Measurements from ENCODE around the gene TMEM62. TPM values are rescaled to one million over a fixed set of nuclear protein-coding genes. Genes with fewer than 3 reads are reported as not detected.

The TMEM62 gene
- total and polyA plus RNA-seq, 10 donors: 17.7 to 47.7 (median 29.9) TPM

DNA sequence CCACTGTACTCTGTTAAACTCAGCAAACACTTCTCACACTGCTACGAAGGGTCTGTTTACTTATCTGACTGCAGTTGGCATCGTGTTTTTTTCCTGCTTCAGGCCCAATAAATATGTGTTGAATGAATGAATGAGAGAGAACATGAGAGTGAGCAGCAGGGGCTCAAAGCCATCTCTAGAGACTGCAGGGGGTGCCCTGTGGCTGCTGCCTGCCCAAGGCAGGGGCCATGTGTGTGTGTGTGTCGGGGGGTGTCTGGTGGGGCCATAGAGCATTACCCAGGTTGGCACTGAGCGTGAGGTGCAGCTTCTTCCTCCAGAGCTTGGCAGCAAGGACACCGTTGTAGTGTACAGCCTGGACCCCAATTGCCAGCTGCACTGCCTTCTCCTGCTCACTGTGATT is 72.7 kb downstream of the TMEM62 start:
- Histone ChIP-seq H3K36me3 (no peaks in the 10 kb centered on the region), H3K27ac (no peak overlapping the region), H3K4me3 (no peak overlapping the region), H3K9me3 (no peaks in the 10 kb centered on the region), H3K4me1 (no peaks in the 10 kb centered on the region), H3K27me3 (replicated peaks in 1 of 7) (peaks cover 0 to 31% (median 0%) of the 10 kb centered on the region in 7 donors)
- 85 to 90% (median 87%) methylated on average over 5 of the region's 5 CpGs for WGBS, 5 donors
- DNase-seq: no peak
- intact Hi-C loops (cut with DNase I; ENCODE audit: low total_unique reads): no loop called here
- TF ChIP-seq POLR2AphosphoS5 (IDR thresholded peaks at IDR 0.05) (no peak), POLR2A (IDR thresholded peaks at IDR 0.05) (no peak)
- TF ChIP-seq, protein P1, sequence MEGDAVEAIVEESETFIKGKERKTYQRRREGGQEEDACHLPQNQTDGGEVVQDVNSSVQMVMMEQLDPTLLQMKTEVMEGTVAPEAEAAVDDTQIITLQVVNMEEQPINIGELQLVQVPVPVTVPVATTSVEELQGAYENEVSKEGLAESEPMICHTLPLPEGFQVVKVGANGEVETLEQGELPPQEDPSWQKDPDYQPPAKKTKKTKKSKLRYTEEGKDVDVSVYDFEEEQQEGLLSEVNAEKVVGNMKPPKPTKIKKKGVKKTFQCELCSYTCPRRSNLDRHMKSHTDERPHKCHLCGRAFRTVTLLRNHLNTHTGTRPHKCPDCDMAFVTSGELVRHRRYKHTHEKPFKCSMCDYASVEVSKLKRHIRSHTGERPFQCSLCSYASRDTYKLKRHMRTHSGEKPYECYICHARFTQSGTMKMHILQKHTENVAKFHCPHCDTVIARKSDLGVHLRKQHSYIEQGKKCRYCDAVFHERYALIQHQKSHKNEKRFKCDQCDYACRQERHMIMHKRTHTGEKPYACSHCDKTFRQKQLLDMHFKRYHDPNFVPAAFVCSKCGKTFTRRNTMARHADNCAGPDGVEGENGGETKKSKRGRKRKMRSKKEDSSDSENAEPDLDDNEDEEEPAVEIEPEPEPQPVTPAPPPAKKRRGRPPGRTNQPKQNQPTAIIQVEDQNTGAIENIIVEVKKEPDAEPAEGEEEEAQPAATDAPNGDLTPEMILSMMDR (IDR thresholded peaks at IDR 0.05 in 8 of 11, conservative IDR thresholded peaks at IDR 0.05 in 3 of 11): no peak

DNA sequence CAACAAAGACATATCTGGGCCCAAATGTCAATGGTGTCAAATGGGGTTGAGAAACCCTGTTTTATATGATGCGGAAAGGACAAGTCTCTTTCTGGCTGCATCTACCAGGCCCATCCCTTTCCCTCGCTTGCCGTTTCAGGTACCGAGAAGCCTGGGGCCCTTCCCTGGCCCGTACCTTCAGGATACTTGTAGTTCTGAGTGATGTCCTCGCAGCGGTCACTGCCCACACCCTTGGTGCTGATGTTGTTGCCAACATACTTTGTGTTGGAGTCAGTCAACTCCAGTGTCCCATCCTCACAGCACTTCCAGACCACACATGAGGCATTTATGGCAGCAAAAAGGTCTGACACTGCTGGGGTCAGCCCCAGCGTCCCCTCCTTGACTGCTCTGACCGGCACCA is 73.6 kb downstream of the TMEM62 start:
- Histone ChIP-seq H3K4me3 (no peak overlapping the region), H3K4me1 (no peaks in the 10 kb centered on the region), H3K36me3 (no peaks in the 10 kb centered on the region), H3K27me3 (replicated peaks in 1 of 7) (peaks cover 0 to 31% (median 0%) of the 10 kb centered on the region in 7 donors), H3K27ac (no peak overlapping the region), H3K9me3 (no peaks in the 10 kb centered on the region)
- TF ChIP-seq, protein P1 (IDR thresholded peaks at IDR 0.05 in 8 of 11, conservative IDR thresholded peaks at IDR 0.05 in 3 of 11): no peak
- TF ChIP-seq POLR2A (IDR thresholded peaks at IDR 0.05) (no peak), POLR2AphosphoS5 (IDR thresholded peaks at IDR 0.05) (no peak)
- 90 to 97% (median 92%) methylated on average over 9 of the region's 9 CpGs for WGBS, 5 donors
- DNase-seq: no peak
- intact Hi-C loops (cut with DNase I; ENCODE audit: low total_unique reads): no loop called here

DNA sequence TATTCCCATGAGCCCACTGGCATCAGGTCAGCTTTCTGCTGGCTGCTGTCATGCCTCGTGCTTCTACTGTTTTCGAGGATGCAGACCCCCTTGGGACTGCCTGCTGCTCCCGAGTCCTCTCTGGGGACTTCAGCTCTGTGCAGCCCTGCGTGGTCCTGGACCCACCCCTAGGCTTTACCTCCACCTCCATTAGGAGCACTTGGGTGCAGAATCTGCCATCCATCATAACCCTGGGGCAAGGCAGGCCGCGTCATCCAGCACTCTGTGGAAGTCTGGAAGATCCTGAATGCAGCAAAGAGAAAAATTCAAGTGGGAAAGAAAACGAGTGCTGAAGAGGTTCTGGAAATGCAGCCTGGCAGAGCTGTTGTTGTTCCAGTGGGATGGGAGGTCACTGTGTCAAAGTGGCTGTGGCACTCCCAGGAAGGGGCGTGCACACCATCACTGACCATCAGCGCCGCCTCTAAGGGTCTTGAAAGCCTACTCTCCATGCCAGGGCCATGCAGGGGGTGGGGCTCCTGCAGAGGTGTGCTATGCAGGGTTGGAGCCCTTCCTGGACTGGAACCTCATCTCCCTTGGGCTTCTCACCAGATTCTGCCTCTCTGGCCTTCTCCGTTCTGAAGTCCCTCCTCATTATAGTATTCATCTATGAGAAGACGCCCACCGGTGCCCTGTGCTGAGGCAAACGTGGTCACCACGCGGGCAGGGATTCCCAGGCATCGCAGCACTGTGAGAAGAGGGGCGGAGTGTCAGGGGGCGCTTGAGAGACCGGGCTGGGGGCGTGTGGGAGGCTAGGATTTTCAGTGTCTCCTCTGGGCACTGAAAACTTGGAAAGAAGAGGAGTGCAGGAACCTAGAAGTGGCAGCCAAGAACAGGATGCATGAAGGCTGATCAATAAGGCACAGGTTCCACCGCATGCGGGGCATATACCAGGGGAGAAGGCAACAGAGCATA is 74.9 kb downstream of the TMEM62 start:
- Histone ChIP-seq H3K9me3 (no peaks in the 10 kb centered on the region), H3K4me3 (no peak overlapping the region), H3K27ac (no peak overlapping the region), H3K36me3 (no peaks in the 10 kb centered on the region), H3K27me3 (replicated peaks in 1 of 7) (peaks cover 0 to 31% (median 0%) of the 10 kb centered on the region in 7 donors), H3K4me1 (no peaks in the 10 kb centered on the region)
- no peak for DNase-seq
- intact Hi-C loops (cut with DNase I; ENCODE audit: low total_unique reads): no loop called here
- WGBS, 5 donors: 68 to 71% (median 70%) methylated on average over 20 to 23 of the region's 23 CpGs
- TF ChIP-seq, protein P1 (IDR thresholded peaks at IDR 0.05 in 8 of 11, conservative IDR thresholded peaks at IDR 0.05 in 3 of 11): no peak
- TF ChIP-seq POLR2AphosphoS5 (IDR thresholded peaks at IDR 0.05): no peak
- TF ChIP-seq POLR2A (IDR thresholded peaks at IDR 0.05): no peak

DNA sequence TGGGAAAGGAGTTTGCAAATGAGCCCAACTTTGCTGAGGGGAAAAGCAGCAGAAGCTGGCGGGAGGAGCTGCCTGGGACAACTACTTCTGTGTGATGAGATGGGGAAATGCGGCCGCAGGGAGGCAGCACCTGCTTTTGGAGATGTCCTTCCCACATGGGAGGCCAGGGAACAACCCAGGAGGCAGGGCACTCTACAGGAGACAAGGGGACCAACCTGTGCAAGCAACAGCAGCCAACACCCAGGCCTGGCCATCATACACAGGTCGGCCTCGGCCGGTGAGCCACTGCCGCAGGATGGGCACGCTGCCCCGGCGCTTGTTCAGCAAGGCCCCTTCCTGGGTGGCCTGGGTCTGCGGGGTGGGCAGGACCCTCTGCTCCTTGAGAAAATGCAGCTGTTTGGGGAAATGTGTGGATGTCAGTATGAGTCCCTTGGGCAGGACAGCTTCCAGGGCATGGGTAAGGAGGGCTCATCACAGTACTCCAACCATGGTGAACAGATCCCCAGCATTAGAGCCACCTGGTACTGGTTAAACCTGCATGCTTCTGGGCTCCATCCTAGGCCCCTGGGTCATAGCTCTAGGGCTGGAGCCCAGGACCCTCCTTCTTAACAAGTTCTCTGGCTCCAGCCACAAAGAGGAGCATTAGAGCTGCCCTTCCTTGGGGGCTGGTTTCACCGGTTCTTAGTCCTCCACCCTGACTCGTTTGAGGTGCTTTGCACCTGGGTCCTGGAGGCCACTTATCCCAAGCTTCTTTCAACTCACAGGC is 75.9 kb downstream of the TMEM62 start:
- H3K9me3 ChIP-seq: no peaks in the 10 kb centered on the region
- no peak overlapping the region for H3K4me3 ChIP-seq
- H3K27ac ChIP-seq: no peak overlapping the region
- DNase-seq: no peak
- no peaks in the 10 kb centered on the region for H3K4me1 ChIP-seq
- H3K27me3 ChIP-seq (replicated peaks in 1 of 7): peaks cover 0 to 31% (median 0%) of the 10 kb centered on the region in 7 donors
- TF ChIP-seq POLR2A (IDR thresholded peaks at IDR 0.05): no peak
- no peaks in the 10 kb centered on the region for H3K36me3 ChIP-seq
- WGBS, 5 donors: 73 to 82% (median 76%) methylated on average over 6 to 13 of the region's 13 CpGs
- intact Hi-C loops (cut with DNase I; ENCODE audit: low total_unique reads): no loop called here

All from spleen (tissue), 11 donors.